GM03348 (cell line): ENCODE data around the gene MAMDC2.

ENCODE experiments used
- DNase-seq: peaks from one replicate; pipeline ENCODE4 v3.0.0; 2012; ENCODE audit warnings: low spot score

The MAMDC2 gene

DNA sequence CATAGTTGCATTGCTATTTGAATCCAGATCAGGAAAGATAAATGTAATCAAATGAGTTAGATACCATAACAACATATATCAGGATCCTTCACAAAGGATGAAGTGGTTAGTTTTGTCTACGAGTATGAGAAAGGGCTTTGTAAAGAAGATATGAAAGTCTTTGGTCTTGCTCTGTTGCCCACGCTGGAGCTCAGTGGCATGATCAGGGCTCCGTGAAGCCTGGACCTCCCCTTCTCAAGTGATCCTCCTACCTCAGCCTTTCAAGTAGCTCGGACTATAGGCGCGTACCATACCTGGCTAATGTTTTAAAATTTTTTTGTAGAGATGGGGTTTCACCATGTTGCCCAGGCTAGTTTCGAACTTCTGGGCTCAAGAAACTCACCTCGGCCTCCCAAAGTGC is 217.0 kb downstream of the MAMDC2 start:
- DNase-seq = no peak

DNA sequence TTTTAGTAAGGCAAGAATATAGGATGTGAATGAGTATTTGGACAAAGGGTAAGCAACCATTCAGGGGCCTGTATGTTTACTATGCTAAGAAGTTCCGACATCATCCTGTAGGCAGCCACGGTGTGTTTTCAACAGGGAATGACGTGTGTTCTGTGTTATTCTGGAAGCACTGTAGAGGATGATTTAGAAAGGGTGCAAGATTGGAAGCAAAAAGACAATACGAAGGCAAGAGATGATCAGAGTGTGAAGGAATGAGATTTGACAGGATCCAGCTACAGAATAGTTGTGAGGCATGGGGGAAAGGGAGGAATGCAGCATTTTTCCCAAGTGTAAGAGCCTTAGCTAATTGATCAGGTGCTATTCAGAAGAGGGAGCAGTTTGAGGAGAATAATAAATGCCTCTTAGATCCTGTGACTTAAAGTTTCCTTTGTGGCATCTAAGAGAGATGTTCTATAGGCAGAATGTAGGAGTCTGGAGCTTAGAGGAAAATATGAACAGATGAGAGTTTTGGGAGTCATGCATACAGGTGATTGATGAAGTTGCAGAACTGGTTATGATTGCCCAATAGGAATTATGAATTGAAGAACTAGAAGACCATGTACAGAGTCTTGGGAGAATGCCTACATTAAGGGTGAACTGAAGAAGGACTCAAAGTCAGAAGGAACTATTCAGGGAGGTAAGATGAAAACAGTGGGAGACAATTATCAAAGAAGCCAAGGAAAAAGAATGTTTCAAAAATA is 217.7 kb downstream of the MAMDC2 start:
- DNase-seq = no peak

DNA sequence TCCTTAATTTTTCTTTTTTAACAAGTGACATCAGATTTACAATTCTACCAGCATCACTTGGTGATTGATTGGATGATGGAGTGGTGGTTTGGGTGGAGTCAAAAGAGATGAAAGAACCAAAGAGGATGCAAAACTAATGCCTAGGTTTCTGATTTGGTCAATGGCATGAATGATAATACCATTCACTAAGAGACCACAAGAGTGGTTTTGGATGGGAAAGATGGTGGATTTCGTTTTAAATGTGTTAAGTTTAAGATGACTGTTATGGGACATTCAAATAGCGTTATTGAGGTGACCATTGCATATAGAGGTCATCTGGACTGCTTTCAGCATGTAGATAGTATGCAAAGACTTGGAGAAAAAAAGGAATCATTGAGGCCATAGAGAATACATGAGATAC is 218.7 kb downstream of the MAMDC2 start:
- DNase-seq = no peak

DNA sequence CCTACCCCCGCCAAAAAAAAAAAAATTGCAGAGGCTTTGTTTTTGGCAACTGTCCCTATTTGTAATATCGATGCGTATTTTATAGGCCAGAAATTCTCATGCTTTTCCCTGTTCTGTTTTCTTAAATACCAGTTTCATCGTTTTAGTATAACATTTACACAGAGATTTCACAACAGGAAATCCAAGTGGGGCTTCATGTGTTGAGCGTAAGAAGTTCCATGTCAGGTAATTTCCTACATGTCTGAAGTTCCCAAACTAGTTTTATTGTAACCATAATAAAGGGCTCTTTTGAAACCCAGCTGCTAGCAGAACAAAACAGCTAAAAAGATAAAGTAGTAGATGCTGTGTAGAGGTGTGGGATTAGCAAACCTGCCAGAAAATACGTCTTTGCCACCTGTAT is 219.3 kb downstream of the MAMDC2 start:
- DNase-seq = no peak

DNA sequence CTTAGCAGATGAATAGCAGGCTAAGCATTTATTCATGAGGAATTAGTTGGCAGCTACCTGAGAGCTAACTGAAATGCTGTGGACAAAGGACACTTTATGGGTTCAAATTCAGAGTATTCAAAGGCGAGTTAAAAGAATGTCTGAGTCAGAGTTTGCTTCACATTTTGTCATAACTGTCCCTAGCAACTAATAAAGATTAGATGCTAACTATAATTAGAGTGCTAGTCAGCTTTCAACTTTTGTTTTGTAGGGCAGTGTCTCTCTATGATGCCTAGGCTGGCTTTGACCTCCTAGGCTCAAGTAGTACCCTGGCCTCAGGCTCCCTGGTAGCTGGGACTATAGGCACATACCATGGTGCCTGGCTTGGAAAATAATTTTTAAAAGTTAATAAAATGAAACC is 219.8 kb downstream of the MAMDC2 start:
- DNase-seq = no peak
